AG09319 (cell line): ENCODE data around the gene HOXA10.
A peak's percentile ranks its signal among the peaks of the same experiment; 100 is the strongest.

Experiments used
- DNase-seq: peaks from one replicate; pipeline ENCODE4 v3.0.0-alpha.2; 2010; ENCODE audit warnings: low read depth; ENCODE audit errors: extremely low read depth
- CTCF ChIP-seq: IDR thresholded peaks from 2 replicates; pipeline ENCODE4 v1.5.1; 2011; ENCODE audit warnings: low read depth, mild to moderate bottlenecking, inconsistent platforms, low read length, moderate library complexity

Gene HOXA10

GRCh38 chr7:27161721-27162560, 12.2 kb downstream of the HOXA10 start:
- no peak for DNase-seq
- TF ChIP-seq CTCF = no peak

GRCh38 chr7:27161214-27161720, 12.9 kb downstream of the HOXA10 start:
- DNase-seq = no peak
- no peak for TF ChIP-seq CTCF

GRCh38 chr7:27160546-27161213, 13.4 kb downstream of the HOXA10 start:
- peak; percentile 48 for DNase-seq
- TF ChIP-seq CTCF = peak; percentile 95

GRCh38 chr7:27160145-27160545, 14.0 kb downstream of the HOXA10 start:
- no peak for TF ChIP-seq CTCF
- no peak for DNase-seq

- TF ChIP-seq CTCF = no peak
- DNase-seq = no peak
These were observed 14.6 kb downstream of the HOXA10 start for GRCh38 chr7:27159266-27160144.

GRCh38 chr7:27158436-27159265, 15.5 kb downstream of the HOXA10 start:
- TF ChIP-seq CTCF = no peak
- no peak for DNase-seq
